Right atrium auricular region (tissue), 2 donors: ENCODE measurements around the gene SETX. TPM values are rescaled to one million over a fixed set of nuclear protein-coding genes. Genes with fewer than 3 reads are reported as not detected.

Source experiments
- DNase-seq: peaks from one replicate; pipeline ENCODE4 v3.0.0-alpha.2; 2019; ENCODE audit warnings: low spot score
- H3K27ac ChIP-seq, 2 donors: fragments of 200-600 bp; sonication (generic); 1 replicate in 1 of 2; 2 replicates in 1 of 2; pipeline ENCODE4 v1.5.1; 2016 to 2019
- H3K27me3 ChIP-seq, 2 donors: fragments of 200-600 bp; sonication (generic); one replicate each; pipeline versions ENCODE4 v1.5.1 to v1.6.0; 2017 to 2019
- H3K36me3 ChIP-seq: fragments of 200-600 bp; sonication (generic); one replicate; pipeline ENCODE4 v1.5.1; 2016
- H3K4me1 ChIP-seq, 2 donors: fragments of 200-600 bp; sonication (generic); one replicate each; pipeline versions ENCODE4 v1.5.1 to v1.6.0; 2017 to 2019
- H3K4me3 ChIP-seq, 2 donors: fragments of 200-600 bp; sonication (generic); 1 replicate in 1 of 2; 2 replicates in 1 of 2; pipeline ENCODE4 v1.5.1; 2017 to 2019; ENCODE audit warnings: mild to moderate bottlenecking in 1 of 2, moderate library complexity in 1 of 2
- H3K9me3 ChIP-seq, 2 donors: fragments of 200-600 bp; sonication (generic); one replicate each; pipeline ENCODE4 v1.5.1; 2019
- CTCF ChIP-seq, 2 donors: fragments of 200-600 bp; sonication (generic); IDR thresholded peaks; one replicate each; pipeline ENCODE4 v1.5.1; 2019; ENCODE audit warnings: antibody characterized with exemption in 2 of 2
- total RNA-seq, 2 donors: library from RNA; depleted of rRNA; stranded (reverse); fragments of >200 nt; gene quantifications; one replicate each; pipeline ENCODE4 v1.1.0, GENCODE V29; 2016

SETX gene
- total RNA-seq, 2 donors from 2014 or later = 32.3 to 33.9 TPM

GRCh38 chr9:132372177-132373095 is 17.6 kb upstream of the SETX start:
- Histone ChIP-seq H3K36me3 (peaks cover 22% of the 10 kb centered on the region), H3K4me3 (no peak overlapping the region), H3K9me3 (no peaks in the 10 kb centered on the region), H3K27ac (peak overlapping the region; percentile 57 to 66), H3K27me3 (no peaks in the 10 kb centered on the region), H3K4me1 (peaks cover 0 to 6% of the 10 kb centered on the region in 2 donors)
- peak; percentile 76 for DNase-seq
- no peak for TF ChIP-seq CTCF (IDR thresholded peaks at IDR 0.05)

GRCh38 chr9:132370592-132370991 is 15.8 kb upstream of the SETX start:
- no peak overlapping the region for H3K4me3 ChIP-seq
- TF ChIP-seq CTCF (IDR thresholded peaks at IDR 0.05) = no peak
- H3K27me3 ChIP-seq = no peaks in the 10 kb centered on the region
- H3K27ac ChIP-seq = no peak overlapping the region
- peaks cover 5% of the 10 kb centered on the region for H3K36me3 ChIP-seq
- no peaks in the 10 kb centered on the region for H3K9me3 ChIP-seq
- no peak for DNase-seq
- H3K4me1 ChIP-seq = peaks cover 0 to 6% of the 10 kb centered on the region in 2 donors

- H3K4me1 ChIP-seq = peaks cover 0 to 6% of the 10 kb centered on the region in 2 donors
- H3K27ac ChIP-seq = no peak overlapping the region
- H3K4me3 ChIP-seq = no peak overlapping the region
- no peaks in the 10 kb centered on the region for H3K36me3 ChIP-seq
- H3K27me3 ChIP-seq = no peaks in the 10 kb centered on the region
- no peak for DNase-seq
- no peaks in the 10 kb centered on the region for H3K9me3 ChIP-seq
- TF ChIP-seq CTCF (IDR thresholded peaks at IDR 0.05) = no peak
Observed at GRCh38 chr9:132369421-132369820, 14.6 kb upstream of the SETX start.

- Histone ChIP-seq H3K27me3 (no peaks in the 10 kb centered on the region), H3K4me1 (no peaks in the 10 kb centered on the region), H3K9me3 (no peaks in the 10 kb centered on the region), H3K4me3 (no peak overlapping the region), H3K27ac (no peak overlapping the region), H3K36me3 (no peaks in the 10 kb centered on the region)
- no peak for TF ChIP-seq CTCF (IDR thresholded peaks at IDR 0.05)
- no peak for DNase-seq
Observed at GRCh38 chr9:132367613-132368313, 13.0 kb upstream of the SETX start.

GRCh38 chr9:132366481-132366880 is 11.7 kb upstream of the SETX start:
- Histone ChIP-seq H3K36me3 (no peaks in the 10 kb centered on the region), H3K27ac (no peak overlapping the region), H3K9me3 (no peaks in the 10 kb centered on the region), H3K27me3 (no peaks in the 10 kb centered on the region), H3K4me1 (no peaks in the 10 kb centered on the region), H3K4me3 (no peak overlapping the region)
- TF ChIP-seq CTCF (IDR thresholded peaks at IDR 0.05) = no peak
- DNase-seq = no peak
